Caco-2 (cell line): ENCODE data around the gene PCYOX1L. TPM values are rescaled to one million over a fixed set of nuclear protein-coding genes. Genes with fewer than 3 reads are reported as not detected.
"Not testable (repeated sequence)": the region's sequence is repeated elsewhere in the genome, so short reads cannot be mapped to it uniquely, and the experiment has no call there.

Experiments
- BruUV-seq: library from RNA; stranded (reverse); fragments of 400-500 nt; replicated peaks from 2 replicates; lab custom pipeline; 2021; lab: Mats Ljungman, UMichigan
- CTCF ChIA-PET: fragments of 300-600 bp; sonication (Branson Sonifier 250); formaldehyde crosslinking; loops from one replicate; lab custom pipeline; 2022; ENCODE audit warnings: antibody characterized with exemption; lab: Charles Lee
- POLR2A ChIA-PET: fragments of 300-600 bp; sonication (Branson Sonifier 250); formaldehyde crosslinking; loops from one replicate; lab custom pipeline; 2022; ENCODE audit warnings: antibody characterized with exemption; lab: Charles Lee
- DNase-seq, 2 experiments: peaks; one replicate each; pipeline versions ENCODE4 v3.0.0 to v3.0.0-alpha.2; 2020 to 2022
- H3K27me3 ChIP-seq: replicated peaks from 2 replicates; pipeline ENCODE4 v1.6.0; 2011; ENCODE audit warnings: low read length; ENCODE audit not compliant: control insufficient read depth, insufficient read depth
- H3K36me3 ChIP-seq: 2 replicates; pipeline ENCODE4 v1.5.1; 2011; ENCODE audit warnings: low read length; ENCODE audit not compliant: control insufficient read depth, insufficient read depth
- H3K4me1 ChIP-seq: fragments of 250-450 bp; sonication (Bioruptor Pico); 2 replicates; pipeline ENCODE4 v1.5.1; 2020; ENCODE audit warnings: mild to moderate bottlenecking
- H3K4me3 ChIP-seq: 2 replicates; pipeline ENCODE4 v1.5.1; 2011; ENCODE audit warnings: low read depth, mild to moderate bottlenecking, control low read depth, low read length
- H3K9me3 ChIP-seq: fragments of 250-450 bp; sonication (Bioruptor Pico); 2 replicates; pipeline ENCODE4 v1.5.1; 2020; ENCODE audit warnings: mild to moderate bottlenecking, moderate library complexity
- H3K27ac Mint-ChIP-seq: one replicate; pipeline ENCODE4 v1.8.0; 2022; ENCODE audit warnings: mixed read lengths; ENCODE audit not compliant: unreplicated experiment
- H3K27me3 Mint-ChIP-seq: one replicate; pipeline ENCODE4 v1.8.0; 2022; ENCODE audit warnings: mixed read lengths; ENCODE audit not compliant: insufficient read depth, unreplicated experiment
- H3K36me3 Mint-ChIP-seq: one replicate; pipeline ENCODE4 v1.8.0; 2022; ENCODE audit warnings: mild to moderate bottlenecking, mixed read lengths; ENCODE audit not compliant: insufficient read depth, unreplicated experiment
- H3K4me1 Mint-ChIP-seq: one replicate; pipeline ENCODE4 v1.8.0; 2022; ENCODE audit warnings: low read depth, mixed read lengths; ENCODE audit not compliant: unreplicated experiment
- H3K4me3 Mint-ChIP-seq: one replicate; pipeline ENCODE4 v1.8.0; 2022; ENCODE audit warnings: mild to moderate bottlenecking, moderate library complexity, mixed read lengths; ENCODE audit not compliant: unreplicated experiment
- H3K9me3 Mint-ChIP-seq: one replicate; pipeline ENCODE4 v1.8.0; 2022; ENCODE audit warnings: mixed read lengths; ENCODE audit not compliant: unreplicated experiment
- CTCF ChIP-seq, 2 experiments: fragments of 200-600 bp in 1 of 2; IDR thresholded peaks; 1 replicate in 1 of 2; 2 replicates in 1 of 2; pipeline versions ENCODE4 v1.5.1 to v1.8.0; 2011 to 2022; ENCODE audit warnings: antibody characterized with exemption in 1 of 2, control low read depth in 1 of 2, inconsistent platforms in 1 of 2, low read depth in 1 of 2, low read length in 1 of 2, mild to moderate bottlenecking in 1 of 2, moderate library complexity in 1 of 2; ENCODE audit not compliant: insufficient read depth in 1 of 2, severe bottlenecking in 1 of 2, unreplicated experiment in 1 of 2
- intact Hi-C: fragments of 100-400 bp; cut with micrococcal nuclease; formaldehyde crosslinking; loops from one replicate; pipeline ENCODE4 v1.10.0; 2022; ENCODE audit not compliant: unreplicated experiment
- total RNA-seq: library from RNA; stranded (reverse); gene quantifications from 2 replicates; pipeline ENCODE4 v1.2.3, GENCODE V29; 2022

The PCYOX1L gene
- total RNA-seq, 1 experiment from 2014 or later = 10.4 TPM

GRCh38 chr5:149391524-149391923, 33.7 kb downstream of the PCYOX1L start:
- Mint-ChIP-seq H3K36me3 (no peaks in the 10 kb centered on the region), H3K4me3 (no peak overlapping the region), H3K4me1 (no peaks in the 10 kb centered on the region), H3K27me3 (no peaks in the 10 kb centered on the region), H3K27ac (no peak overlapping the region), H3K9me3 (no peaks in the 10 kb centered on the region)
- H3K4me3 ChIP-seq = no peak overlapping the region
- BruUV-seq = no TSS peak
- no peaks in the 10 kb centered on the region for H3K36me3 ChIP-seq
- H3K27me3 ChIP-seq = no peaks in the 10 kb centered on the region
- no peaks in the 10 kb centered on the region for H3K4me1 ChIP-seq
- intact Hi-C loops = no loop called here
- ChIA-PET POLR2A (no interaction called here), CTCF (no interaction called here)
- DNase-seq = no peak
- no peaks in the 10 kb centered on the region for H3K9me3 ChIP-seq
- TF ChIP-seq CTCF (IDR thresholded peaks at IDR 0.05; ENCODE audit: insufficient read depth in 1 of 2, low read depth in 1 of 2, low read length in 1 of 2, severe bottlenecking in 1 of 2, unreplicated experiment in 1 of 2) = no peak

- DNase-seq = no peak
- TF ChIP-seq CTCF (IDR thresholded peaks at IDR 0.05; ENCODE audit: insufficient read depth in 1 of 2, low read depth in 1 of 2, low read length in 1 of 2, severe bottlenecking in 1 of 2, unreplicated experiment in 1 of 2) = no peak
- H3K36me3 ChIP-seq = no peaks in the 10 kb centered on the region
- H3K9me3 Mint-ChIP-seq = no peaks in the 10 kb centered on the region
- no TSS peak for BruUV-seq
- no peak overlapping the region for H3K4me3 ChIP-seq
- H3K4me1 Mint-ChIP-seq = no peaks in the 10 kb centered on the region
- no peaks in the 10 kb centered on the region for H3K36me3 Mint-ChIP-seq
- no peak overlapping the region for H3K4me3 Mint-ChIP-seq
- no peaks in the 10 kb centered on the region for H3K4me1 ChIP-seq
- H3K27me3 Mint-ChIP-seq = no peaks in the 10 kb centered on the region
- no peaks in the 10 kb centered on the region for H3K27me3 ChIP-seq
- H3K9me3 ChIP-seq = no peaks in the 10 kb centered on the region
- ChIA-PET CTCF (no interaction called here), POLR2A (no interaction called here)
- H3K27ac Mint-ChIP-seq = no peak overlapping the region
- intact Hi-C loops = no loop called here
These were observed 34.9 kb downstream of the PCYOX1L start for GRCh38 chr5:149392718-149393117.

- H3K4me3 ChIP-seq, H3K4me3 Mint-ChIP-seq, POLR2A ChIA-PET, H3K27me3 ChIP-seq, H3K36me3 Mint-ChIP-seq, H3K4me1 Mint-ChIP-seq, intact Hi-C loops, H3K27me3 Mint-ChIP-seq, H3K27ac Mint-ChIP-seq, H3K4me1 ChIP-seq, H3K36me3 ChIP-seq, CTCF ChIA-PET, H3K9me3 ChIP-seq, DNase-seq, H3K9me3 Mint-ChIP-seq, BruUV-seq: not testable (repeated sequence)
These were observed 37.1 kb downstream of the PCYOX1L start for GRCh38 chr5:149394996-149395395.

- POLR2A ChIA-PET = no interaction called here
- no peaks in the 10 kb centered on the region for H3K9me3 ChIP-seq
- no TSS peak for BruUV-seq
- Mint-ChIP-seq H3K27ac (no peak overlapping the region), H3K36me3 (no peaks in the 10 kb centered on the region), H3K4me3 (no peak overlapping the region), H3K27me3 (no peaks in the 10 kb centered on the region), H3K9me3 (no peaks in the 10 kb centered on the region), H3K4me1 (peaks cover 10% of the 10 kb centered on the region)
- no peak overlapping the region for H3K4me3 ChIP-seq
- H3K36me3 ChIP-seq = no peaks in the 10 kb centered on the region
- CTCF ChIA-PET = no interaction called here
- no peak for TF ChIP-seq CTCF (IDR thresholded peaks at IDR 0.05; ENCODE audit: insufficient read depth in 1 of 2, low read depth in 1 of 2, low read length in 1 of 2, severe bottlenecking in 1 of 2, unreplicated experiment in 1 of 2)
- DNase-seq = no peak
- intact Hi-C loops = no loop called here
- no peaks in the 10 kb centered on the region for H3K27me3 ChIP-seq
- H3K4me1 ChIP-seq = peaks cover 10% of the 10 kb centered on the region; the same call in 1 of the 2 replicates
These were observed 39.7 kb downstream of the PCYOX1L start for GRCh38 chr5:149397530-149397929.

- H3K4me1 ChIP-seq = peaks cover 10% of the 10 kb centered on the region; the same call in 1 of the 2 replicates
- H3K27ac Mint-ChIP-seq, H3K9me3 ChIP-seq, H3K27me3 ChIP-seq, H3K4me3 Mint-ChIP-seq, POLR2A ChIA-PET, H3K36me3 Mint-ChIP-seq, H3K9me3 Mint-ChIP-seq, DNase-seq, H3K4me1 Mint-ChIP-seq, BruUV-seq, H3K4me3 ChIP-seq, H3K27me3 Mint-ChIP-seq, H3K36me3 ChIP-seq, intact Hi-C loops: not testable (repeated sequence)
- CTCF ChIA-PET = interaction anchor here (0.6 kb wide), 1 partner anchor 215 kb away, joined by 3 read pairs; no protein-coding TSS in a partner anchor
These were observed 41.0 kb downstream of the PCYOX1L start for GRCh38 chr5:149398747-149399266.
